ENCODE results near the gene DSG2.

GRCh38 chr18:31592506-31593157 lies 94.7 kb downstream of the DSG2 start:
- no peak for TF ChIP-seq ZFP30 (CRISPR knock-in tag; IDR thresholded peaks at IDR 0.05)
- no peak for TF ChIP-seq ZFP3 (CRISPR knock-in tag; IDR thresholded peaks at IDR 0.05)
- TF ChIP-seq, protein P1, sequence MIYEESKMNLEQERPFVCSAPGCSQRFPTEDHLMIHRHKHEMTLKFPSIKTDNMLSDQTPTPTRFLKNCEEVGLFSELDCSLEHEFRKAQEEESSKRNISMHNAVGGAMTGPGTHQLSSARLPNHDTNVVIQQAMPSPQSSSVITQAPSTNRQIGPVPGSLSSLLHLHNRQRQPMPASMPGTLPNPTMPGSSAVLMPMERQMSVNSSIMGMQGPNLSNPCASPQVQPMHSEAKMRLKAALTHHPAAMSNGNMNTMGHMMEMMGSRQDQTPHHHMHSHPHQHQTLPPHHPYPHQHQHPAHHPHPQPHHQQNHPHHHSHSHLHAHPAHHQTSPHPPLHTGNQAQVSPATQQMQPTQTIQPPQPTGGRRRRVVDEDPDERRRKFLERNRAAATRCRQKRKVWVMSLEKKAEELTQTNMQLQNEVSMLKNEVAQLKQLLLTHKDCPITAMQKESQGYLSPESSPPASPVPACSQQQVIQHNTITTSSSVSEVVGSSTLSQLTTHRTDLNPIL (CRISPR knock-in tag; IDR thresholded peaks at IDR 0.05; ENCODE audit: low read depth) = no peak
- no peak for TF ChIP-seq CSDC2 (CRISPR knock-in tag; IDR thresholded peaks at IDR 0.05)
- TF ChIP-seq RARB (CRISPR knock-in tag; IDR thresholded peaks at IDR 0.05) = no peak
- no peak for TF ChIP-seq PPARA (CRISPR knock-in tag; IDR thresholded peaks at IDR 0.05; ENCODE audit: borderline replicate concordance)
- TF ChIP-seq ZC3H10 (CRISPR knock-in tag; IDR thresholded peaks at IDR 0.05) = no peak
- TF ChIP-seq CSRNP3 (CRISPR knock-in tag; IDR thresholded peaks at IDR 0.05) = no peak
- TF ChIP-seq GLIS3 (CRISPR knock-in tag; IDR thresholded peaks at IDR 0.05) = no peak
- TF ChIP-seq OSR1 (CRISPR knock-in tag; IDR thresholded peaks at IDR 0.05) = no peak
- no peak for TF ChIP-seq ZNF8 (CRISPR knock-in tag; IDR thresholded peaks at IDR 0.05)
- no peak for TF ChIP-seq TCF4 (CRISPR knock-in tag; IDR thresholded peaks at IDR 0.05; ENCODE audit: borderline replicate concordance)
- no peak for TF ChIP-seq ZNF565 (CRISPR knock-in tag; conservative IDR thresholded peaks at IDR 0.05; ENCODE audit: low read depth)
